GM12873 (cell line): ENCODE measurements around the gene KSR1.

Experiments
- TF ChIP-seq, protein P1 (sequence below): IDR thresholded peaks from 2 replicates; pipeline ENCODE4 v1.5.1; 2012; ENCODE audit warnings: low read depth, mild to moderate bottlenecking, moderate library complexity, low read length, control low read depth; ENCODE audit not compliant: insufficient read depth; ENCODE audit errors: missing control alignments

KSR1 gene

GRCh38 chr17:27649929-27650328, 193.7 kb downstream of the KSR1 start:
- TF ChIP-seq, protein P1, sequence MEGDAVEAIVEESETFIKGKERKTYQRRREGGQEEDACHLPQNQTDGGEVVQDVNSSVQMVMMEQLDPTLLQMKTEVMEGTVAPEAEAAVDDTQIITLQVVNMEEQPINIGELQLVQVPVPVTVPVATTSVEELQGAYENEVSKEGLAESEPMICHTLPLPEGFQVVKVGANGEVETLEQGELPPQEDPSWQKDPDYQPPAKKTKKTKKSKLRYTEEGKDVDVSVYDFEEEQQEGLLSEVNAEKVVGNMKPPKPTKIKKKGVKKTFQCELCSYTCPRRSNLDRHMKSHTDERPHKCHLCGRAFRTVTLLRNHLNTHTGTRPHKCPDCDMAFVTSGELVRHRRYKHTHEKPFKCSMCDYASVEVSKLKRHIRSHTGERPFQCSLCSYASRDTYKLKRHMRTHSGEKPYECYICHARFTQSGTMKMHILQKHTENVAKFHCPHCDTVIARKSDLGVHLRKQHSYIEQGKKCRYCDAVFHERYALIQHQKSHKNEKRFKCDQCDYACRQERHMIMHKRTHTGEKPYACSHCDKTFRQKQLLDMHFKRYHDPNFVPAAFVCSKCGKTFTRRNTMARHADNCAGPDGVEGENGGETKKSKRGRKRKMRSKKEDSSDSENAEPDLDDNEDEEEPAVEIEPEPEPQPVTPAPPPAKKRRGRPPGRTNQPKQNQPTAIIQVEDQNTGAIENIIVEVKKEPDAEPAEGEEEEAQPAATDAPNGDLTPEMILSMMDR, result no peak

GRCh38 chr17:27650836-27651235, 194.6 kb downstream of the KSR1 start:
- TF ChIP-seq, protein P1, result no peak

DNA sequence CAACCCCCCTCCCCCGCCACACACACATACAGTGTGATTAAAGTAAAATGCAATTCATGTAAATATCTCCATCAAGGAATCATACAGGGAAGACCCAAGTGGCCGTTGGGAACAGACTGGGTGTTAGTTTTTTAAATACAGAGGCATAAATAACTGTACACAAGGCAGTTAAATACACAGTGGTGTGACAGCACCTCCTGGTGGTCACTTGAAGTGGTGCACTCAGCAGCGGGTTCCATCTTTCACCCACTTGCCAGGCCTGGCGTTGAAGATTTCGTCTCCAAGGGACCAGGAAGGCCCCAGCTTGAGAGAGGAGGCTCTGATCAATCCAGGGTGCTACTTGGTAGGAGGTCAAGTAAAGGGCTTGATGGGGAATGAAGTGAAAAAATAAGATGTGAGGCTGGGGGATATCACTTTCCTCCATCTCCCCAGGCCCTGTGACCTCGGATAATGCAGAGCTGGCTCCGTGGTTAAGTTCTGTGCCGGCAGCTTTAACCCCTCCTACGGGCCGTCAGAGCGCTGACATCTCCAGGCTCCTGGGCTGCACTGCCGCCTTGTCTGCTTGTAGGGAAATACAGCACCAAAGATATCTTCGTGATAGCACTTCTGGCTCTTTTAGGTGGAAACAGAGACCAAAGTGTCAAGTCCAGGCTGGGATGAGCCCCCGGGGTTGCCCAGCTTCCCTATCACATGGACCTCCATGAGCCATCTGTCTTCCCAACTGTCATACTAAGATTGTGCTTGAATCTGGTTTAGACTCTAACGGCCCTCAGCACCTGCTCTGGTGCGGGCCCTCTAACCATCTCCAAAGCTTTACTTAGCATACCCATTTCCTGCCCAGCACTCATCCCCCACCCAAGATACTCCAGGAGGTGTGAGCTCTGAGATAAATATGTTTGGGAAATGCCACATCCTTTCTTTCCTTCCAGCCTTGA, 195.4 kb downstream of the KSR1 start:
- TF ChIP-seq, protein P1, result peak; percentile 73

DNA sequence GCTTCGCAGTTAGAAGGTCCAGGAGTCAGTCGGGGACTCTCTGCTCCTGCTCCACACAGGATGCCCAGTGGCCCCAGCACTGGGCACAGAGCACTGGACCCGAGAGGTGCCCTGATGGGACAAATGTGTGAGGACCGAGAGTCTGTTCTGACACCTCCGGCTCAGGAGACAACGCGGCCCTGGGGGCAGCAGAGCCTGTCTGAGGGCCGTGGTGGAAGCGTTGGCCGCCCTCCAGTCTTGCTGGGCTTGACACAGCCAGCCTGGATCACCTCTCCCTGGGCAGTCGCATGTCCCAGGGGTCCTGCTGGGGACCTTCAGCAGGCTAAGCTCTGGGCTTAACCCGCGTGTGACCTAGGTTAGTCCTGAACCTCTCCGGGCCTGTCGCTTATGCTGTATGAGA, 197.9 kb downstream of the KSR1 start:
- TF ChIP-seq, protein P1, result no peak

DNA sequence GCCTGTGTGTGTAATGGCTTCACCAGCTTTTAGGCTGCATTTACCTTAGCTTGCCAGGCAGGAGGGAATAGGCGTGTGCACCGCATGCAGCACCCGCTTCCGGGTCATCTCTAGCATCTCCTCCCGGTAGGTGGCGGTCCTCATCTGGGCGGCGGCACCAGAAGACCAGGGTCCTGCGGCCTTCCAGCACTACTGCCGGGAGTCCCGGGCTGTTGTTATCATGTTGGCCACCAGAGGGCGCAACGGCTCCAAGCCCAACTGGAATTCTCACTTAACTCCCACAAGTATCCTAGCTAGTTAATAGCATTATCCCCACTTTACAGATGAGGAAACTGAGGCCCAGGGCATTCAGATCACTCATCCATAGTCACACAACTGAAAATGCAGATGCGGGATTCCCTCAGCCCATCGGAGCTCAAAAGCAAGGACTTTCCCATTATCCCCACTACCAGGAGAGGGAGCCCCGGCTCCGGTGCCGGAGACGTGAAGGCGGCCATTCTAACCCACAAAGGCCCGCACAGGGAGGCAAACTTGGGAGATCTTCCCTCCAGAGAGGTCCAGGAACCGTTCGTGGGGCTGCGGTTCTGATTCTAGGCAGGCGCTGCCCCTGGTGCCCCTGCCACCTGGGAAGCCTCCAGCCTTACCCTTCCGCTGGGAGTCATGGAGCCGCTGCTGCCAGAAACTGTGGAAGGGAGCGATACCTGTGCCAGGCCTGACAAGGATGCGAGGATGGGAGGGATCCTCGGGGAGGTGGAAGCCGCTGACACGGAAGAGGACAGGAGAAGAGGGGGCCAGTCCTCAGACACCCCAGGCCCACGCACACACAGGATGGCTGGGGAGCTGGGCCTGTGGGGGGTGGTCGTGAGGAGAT, 198.6 kb downstream of the KSR1 start:
- TF ChIP-seq, protein P1, result peak; percentile 80

GRCh38 chr17:27657620-27658019, 201.4 kb downstream of the KSR1 start:
- TF ChIP-seq, protein P1, result no peak

GRCh38 chr17:27659683-27660082, 203.4 kb downstream of the KSR1 start:
- TF ChIP-seq, protein P1, result no peak
